GM21619 (cell line): ENCODE results near the gene DMXL2.
"Not testable (repeated sequence)": the region's sequence is repeated elsewhere in the genome, so short reads cannot be mapped to it uniquely, and the experiment has no call there.

Experiments used
- ATAC-seq: cut with Tn5 transposase; IDR thresholded peaks from one replicate; pipeline ENCODE4 v1.9.1; 2021; ENCODE audit not compliant: unreplicated experiment

The DMXL2 gene, protein sequence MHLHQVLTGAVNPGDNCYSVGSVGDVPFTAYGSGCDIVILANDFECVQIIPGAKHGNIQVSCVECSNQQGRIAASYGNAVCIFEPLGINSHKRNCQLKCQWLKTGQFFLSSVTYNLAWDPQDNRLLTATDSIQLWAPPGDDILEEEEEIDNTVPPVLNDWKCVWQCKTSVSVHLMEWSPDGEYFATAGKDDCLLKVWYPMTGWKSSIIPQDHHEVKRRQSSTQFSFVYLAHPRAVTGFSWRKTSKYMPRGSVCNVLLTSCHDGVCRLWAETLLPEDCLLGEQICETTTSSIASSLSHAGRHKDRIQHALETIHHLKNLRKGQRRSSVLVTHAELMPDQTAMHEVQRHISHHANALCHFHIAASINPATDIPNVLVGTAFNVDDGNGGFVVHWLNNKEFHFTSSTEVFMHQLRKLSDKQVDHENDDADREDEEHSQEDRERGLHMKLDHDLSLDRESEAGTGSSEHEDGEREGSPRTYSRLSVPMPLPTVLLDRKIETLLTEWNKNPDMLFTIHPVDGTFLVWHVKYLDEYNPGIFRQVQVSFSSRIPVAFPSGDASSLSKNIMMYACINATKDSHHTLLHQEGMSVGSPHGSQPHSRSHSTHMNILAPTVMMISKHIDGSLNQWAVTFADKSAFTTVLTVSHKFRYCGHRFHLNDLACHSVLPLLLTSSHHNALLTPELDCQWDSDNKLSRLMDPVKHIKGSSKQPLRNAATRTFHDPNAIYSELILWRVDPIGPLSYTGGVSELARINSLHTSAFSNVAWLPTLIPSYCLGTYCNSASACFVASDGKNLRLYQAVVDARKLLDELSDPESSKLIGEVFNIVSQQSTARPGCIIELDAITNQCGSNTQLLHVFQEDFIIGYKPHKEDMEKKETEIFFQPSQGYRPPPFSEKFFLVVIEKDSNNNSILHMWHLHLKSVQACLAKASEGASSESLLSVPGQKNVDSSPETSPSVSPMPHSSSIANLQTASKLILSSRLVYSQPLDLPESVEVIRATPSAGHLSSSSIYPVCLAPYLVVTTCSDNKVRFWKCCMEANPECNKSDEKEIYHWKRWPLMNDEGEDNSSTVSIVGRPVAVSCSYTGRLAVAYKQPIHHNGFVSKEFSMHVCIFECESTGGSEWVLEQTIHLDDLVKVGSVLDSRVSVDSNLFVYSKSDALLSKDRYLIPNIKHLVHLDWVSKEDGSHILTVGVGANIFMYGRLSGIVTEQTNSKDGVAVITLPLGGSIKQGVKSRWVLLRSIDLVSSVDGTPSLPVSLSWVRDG (N-terminal part only)

GRCh38 chr15:51622604-51623370, at the start of gene DMXL2:
Gene DMXL2 (minus strand): TSS chr15:51622771. CDS start chr15:51622545, 226 bp downstream.
- ATAC-seq: peak; percentile 32

DNA sequence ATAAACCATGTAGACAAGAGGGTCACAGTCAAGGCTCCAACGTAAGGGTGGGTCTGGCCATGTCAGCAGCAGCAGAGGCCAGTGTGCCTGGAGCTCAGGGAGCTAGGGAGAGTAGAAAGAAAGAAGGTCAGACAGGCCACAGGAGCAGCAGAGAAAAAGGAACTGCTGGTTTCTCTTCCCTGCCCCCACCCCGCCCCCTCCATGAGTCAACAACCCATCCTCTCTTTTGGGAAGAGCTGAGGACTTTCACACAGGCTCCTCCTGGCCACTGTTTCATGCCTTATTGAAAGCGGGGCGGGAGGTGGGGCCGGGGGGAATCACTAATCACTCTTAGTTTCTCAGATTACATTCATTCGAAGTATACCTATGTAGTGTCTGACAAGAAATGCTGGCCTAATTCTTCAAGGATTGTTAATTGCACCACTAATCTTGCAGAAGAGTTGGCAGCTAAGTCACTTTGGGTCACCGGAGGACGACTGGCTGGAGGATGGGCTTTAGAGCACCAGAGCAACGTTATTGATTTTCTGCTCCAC, 49.6 kb upstream of the DMXL2 start:
- ATAC-seq: no peak

DNA sequence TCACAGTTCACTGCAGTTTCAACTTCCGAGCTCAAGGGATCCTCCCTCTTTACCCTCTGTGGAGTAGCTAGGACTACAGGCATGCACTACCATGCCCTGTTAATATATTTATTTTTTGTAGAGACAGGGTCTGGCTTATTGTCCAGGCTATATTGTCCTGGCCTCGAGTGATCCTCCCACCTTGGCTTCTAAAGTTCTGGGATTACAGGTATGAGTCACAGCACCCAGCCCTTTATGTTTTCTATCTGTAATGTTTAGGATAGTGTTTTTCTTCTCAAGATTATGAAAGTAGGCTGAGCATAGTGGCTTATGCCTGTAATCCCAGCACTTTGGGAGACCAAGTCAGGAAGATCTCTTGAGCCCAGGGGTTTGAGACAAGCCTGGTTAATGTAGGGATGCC, 46.8 kb upstream of the DMXL2 start:
- ATAC-seq: no peak

DNA sequence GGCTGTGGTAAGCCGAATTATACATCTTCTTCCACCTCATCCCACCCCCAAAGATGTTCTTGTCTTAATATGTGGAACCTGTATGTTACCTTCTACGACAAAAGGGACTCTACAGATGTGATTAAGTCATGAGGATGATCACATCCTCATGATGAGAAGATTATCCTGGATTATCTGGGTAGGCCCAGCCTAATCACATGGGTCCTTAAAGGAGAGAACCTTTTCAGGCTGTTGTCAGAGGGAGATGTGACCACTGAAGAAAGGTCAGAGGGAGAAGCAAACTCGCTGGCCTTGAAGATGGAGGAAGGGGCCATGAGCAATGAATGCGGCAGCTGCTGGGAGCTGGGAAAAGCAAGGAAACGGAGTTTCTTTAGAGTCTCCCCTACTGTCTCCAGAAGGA, 45.9 kb upstream of the DMXL2 start:
- no peak for ATAC-seq

DNA sequence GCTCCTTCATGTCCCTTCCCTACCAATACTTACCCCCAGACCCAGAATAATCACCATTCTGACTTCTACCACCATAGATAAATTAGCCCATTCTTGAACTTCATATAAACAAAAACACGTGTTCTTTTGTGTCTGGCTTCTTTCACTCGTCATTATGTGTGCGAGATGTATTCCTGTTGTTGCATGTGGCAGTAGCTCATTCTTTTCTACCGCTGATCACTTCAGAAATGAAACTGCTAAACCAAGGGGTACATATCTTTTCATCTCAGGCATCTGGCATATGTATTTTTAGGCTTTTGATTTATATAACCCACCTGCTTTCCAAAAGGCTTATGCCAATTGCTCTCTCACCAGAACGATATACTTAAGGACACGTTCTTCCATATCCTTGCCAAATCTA, 44.9 kb upstream of the DMXL2 start:
- no peak for ATAC-seq

- no peak for ATAC-seq
These were observed 38.5 kb upstream of the DMXL2 start for GRCh38 chr15:51661072-51661471.

DNA sequence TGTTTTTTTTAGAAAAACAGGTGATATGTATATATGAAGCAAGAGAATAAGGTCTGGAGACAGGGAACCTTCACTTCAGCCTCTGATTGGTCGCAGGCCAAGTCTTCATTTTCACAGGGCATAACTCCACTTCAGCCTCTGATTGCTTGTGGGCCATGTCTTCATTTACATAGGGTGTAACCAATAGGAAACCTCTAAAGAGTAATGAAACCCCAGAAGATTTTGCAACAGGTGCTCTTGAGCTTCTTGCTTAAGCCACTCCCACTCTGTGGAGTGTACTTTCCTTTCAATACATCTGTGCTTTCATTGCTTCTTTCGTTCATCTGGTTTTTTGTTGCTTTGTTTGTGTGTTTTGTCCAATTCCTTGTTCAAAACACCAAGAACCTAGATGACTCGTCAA, 36.1 kb upstream of the DMXL2 start:
- no peak for ATAC-seq

DNA sequence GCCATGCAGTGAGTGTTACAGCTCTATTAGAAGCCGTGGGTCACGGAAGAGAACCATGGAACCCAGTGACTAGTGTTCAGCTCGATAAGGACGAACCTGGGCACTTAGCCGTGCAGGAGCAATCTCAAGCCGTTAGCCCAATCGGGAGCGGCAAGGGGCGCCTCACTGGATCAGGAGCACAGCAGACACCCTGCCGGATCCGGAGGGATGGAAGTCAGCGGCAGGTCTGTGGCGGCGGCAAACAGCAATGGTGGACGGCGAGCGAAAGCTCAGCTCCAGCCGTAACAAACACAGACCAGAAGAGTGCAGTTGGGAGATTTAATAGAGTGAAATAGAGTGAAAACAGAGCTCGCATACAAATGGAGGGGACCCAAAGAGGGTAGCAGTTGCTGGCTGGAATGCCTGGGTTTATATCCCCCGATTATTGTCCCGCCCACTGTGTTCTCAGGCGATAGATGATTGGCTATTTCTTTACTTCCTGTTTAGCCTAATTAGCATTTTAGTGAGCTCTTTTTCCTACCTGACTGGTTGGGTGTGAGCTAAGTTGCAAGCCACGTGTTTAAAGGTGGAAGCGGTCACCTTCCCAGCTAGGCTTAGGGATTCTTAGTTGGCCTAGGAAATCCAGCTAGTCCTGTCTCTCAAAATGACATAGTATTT, 33.0 kb upstream of the DMXL2 start:
- ATAC-seq: not testable (repeated sequence)

DNA sequence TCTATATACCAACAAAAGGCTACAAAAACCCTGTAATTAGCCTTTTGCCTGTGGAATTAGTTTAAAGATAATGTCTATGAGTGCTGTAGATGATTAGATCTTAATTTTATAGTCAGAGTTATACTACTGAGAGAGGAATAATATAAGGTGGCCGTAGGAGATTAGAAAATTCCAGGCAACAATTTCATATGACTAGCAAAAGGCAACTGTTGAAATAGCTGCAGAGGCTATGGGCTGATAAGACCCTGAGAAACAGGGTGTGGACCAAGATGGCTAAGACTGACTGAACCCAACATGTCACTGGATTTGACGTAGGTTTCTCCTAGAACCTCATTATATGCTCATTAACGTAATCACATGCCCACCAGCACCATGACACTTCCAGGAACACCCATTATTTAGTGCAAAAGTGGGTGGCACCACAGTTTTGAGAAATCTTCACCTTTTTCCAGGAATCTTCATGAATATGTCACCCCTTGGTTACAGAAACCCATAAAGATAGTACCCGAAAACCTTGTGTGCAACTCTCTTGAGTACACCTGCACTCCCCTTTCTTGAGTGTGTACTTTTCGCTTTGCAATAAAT, 29.6 kb upstream of the DMXL2 start:
- ATAC-seq: no peak

GRCh38 chr15:51649659-51650521, 27.3 kb upstream of the DMXL2 start:
- ATAC-seq: peak; percentile 80

DNA sequence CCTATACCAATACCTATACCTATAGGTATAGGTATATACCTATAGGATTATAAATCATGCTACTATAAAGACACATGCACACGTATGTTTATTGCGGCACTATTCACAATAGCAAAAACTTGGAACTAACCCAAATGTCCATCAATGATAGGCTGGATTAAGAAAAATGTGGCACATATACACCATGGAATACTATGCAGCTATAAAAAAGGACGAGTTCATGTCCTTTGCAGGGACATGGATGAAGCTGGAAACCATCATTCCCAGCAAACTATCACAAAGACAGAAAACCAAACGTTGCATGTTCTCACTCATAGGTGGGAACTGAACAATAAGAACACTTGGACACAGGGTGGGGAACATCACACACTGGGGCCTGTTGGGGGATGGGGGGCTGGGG, 26.1 kb upstream of the DMXL2 start:
- not testable (repeated sequence) for ATAC-seq

DNA sequence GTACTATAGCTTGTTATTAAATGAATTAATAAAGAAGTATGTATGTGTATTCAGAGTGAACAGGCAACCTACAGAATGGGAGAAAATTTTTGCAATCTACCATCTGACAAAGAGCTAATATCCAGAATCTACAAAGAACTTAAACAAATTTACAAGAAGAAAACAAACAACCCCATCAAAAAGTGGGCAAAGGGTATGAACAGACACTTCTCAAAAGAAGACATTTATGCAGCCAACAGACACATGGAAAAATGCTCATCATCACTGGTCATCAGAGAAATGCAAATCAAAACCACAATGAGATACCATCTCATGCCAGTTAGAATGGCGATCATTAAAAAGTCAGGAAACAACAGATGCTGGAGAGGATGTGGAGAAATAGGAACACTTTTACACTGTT, 25.5 kb upstream of the DMXL2 start:
- ATAC-seq: not testable (repeated sequence)

- ATAC-seq: no peak
These were observed 24.6 kb upstream of the DMXL2 start for GRCh38 chr15:51647128-51647562.

GRCh38 chr15:51642696-51643095, 20.1 kb upstream of the DMXL2 start:
- ATAC-seq: no peak

DNA sequence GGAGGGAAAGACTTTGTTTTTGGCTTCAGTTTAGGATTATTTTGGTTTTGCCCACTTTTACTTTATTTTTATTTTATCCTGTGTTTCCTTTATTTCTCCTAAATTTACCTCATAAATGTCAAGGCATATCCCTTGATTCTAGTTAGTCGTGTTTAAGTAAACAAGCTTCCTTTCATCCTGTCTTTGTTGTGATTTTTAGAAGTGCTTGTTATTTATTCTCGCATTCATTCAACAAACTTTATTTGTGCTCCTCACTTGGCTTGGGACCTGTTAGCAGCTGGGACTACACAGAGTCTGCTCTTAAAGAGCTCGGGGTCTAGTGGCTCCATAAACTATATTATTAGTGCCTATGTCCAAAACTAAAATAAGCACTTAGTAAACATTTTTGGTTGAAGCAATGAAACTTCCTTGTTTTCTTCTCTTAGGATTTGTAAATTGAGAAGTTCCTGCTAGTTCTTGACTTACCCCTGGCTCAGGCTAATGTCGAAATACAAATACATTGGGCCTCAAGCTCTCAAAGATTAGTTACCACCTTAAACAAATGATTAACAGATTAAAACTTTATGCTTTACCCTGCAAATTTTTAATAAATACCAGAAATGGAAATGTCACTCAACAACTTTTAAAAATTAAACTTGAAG, 19.0 kb upstream of the DMXL2 start:
- ATAC-seq: no peak

DNA sequence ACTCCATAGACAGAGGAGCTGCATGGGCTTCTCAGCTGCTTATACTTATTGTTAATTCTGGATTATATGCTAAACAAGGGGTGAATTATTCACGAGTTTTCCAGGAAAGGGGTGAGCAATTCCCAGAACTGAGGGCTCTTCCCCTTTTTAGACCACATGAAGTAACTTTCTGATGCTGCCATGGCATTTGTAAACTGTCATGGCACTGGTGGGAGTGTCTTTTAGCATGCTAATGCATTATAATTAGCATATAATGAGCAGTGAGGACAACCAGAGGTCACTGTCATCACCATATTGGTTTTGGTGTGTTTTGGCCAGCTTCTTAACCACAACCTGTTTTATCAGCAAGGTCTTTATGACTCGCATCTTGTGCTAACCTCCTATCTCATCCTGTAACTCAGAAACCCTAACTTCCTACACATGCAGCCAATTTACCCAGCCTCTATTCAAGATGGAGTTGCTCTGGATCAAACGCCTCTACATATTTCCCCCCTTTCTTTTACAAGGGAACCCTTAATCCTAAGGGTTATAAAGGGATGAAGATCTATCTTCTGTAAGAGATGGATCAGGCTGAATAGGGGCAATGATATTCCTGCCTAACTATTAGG, 12.1 kb upstream of the DMXL2 start:
- ATAC-seq: no peak

- ATAC-seq: no peak
These were observed 7.0 kb upstream of the DMXL2 start for GRCh38 chr15:51629612-51630011.
